HepG2 (cell line): Measurements from ENCODE around the gene UNC93A. TPM values are rescaled to one million over a fixed set of nuclear protein-coding genes. Genes with fewer than 3 reads are reported as not detected.

Experiments used
- ARNTL ChIP-seq: sonication (generic); formaldehyde crosslinking; IDR thresholded peaks from 2 replicates; pipeline ENCODE4 v1.4.0; 2020; ENCODE audit warnings: mild to moderate bottlenecking, missing genetic modification reagents
- FOXK1 ChIP-seq: sonication (generic); formaldehyde crosslinking; IDR thresholded peaks from 2 replicates; pipeline ENCODE4 v1.4.0; 2020; ENCODE audit warnings: low read depth, missing genetic modification reagents, borderline replicate concordance
- FOXK2 ChIP-seq: fragments of 450-650 bp; IDR thresholded peaks from 2 replicates; pipeline ENCODE4 v1.6.1; 2016
- GABPB1 ChIP-seq: IDR thresholded peaks from 2 replicates; pipeline ENCODE4 v1.6.1; 2016; ENCODE audit warnings: mild to moderate bottlenecking, missing genetic modification reagents, moderate library complexity, missing compliant biosample characterization
- HMGA1 ChIP-seq: sonication (generic); formaldehyde crosslinking; conservative IDR thresholded peaks from 2 replicates; pipeline ENCODE4 v1.4.0; 2020; ENCODE audit warnings: missing genetic modification reagents
- KAT7 ChIP-seq: IDR thresholded peaks from 2 replicates; pipeline ENCODE4 v1.6.1; 2018; ENCODE audit warnings: borderline replicate concordance, missing compliant biosample characterization
- MED1 ChIP-seq: sonication (generic); formaldehyde crosslinking; IDR thresholded peaks from 2 replicates; pipeline ENCODE4 v1.4.0; 2020; ENCODE audit warnings: missing genetic modification reagents
- RAD21 ChIP-seq: fragments of 450-650 bp; formaldehyde crosslinking; IDR thresholded peaks from 2 replicates; pipeline ENCODE4 v1.5.0; 2020; ENCODE audit warnings: mild to moderate bottlenecking
- SCMH1 ChIP-seq: sonication (generic); formaldehyde crosslinking; IDR thresholded peaks from 2 replicates; pipeline ENCODE4 v1.9.0; 2021; ENCODE audit warnings: missing genetic modification reagents, mild to moderate bottlenecking, borderline replicate concordance
- SMC3 ChIP-seq: IDR thresholded peaks from 2 replicates; pipeline ENCODE4 v1.6.1; 2011; ENCODE audit warnings: low read length, improper control_type of control experiment
- YEATS2 ChIP-seq: sonication (generic); formaldehyde crosslinking; IDR thresholded peaks from 2 replicates; pipeline ENCODE4 v1.4.0; 2020; ENCODE audit warnings: missing genetic modification reagents, borderline replicate concordance
- ZFP82 ChIP-seq: sonication (generic); formaldehyde crosslinking; IDR thresholded peaks from 2 replicates; pipeline ENCODE4 v1.5.1; 2020; ENCODE audit warnings: mild to moderate bottlenecking, missing genetic modification reagents, borderline replicate concordance
- ZNF30 ChIP-seq: sonication (generic); formaldehyde crosslinking; IDR thresholded peaks from 2 replicates; pipeline ENCODE4 v1.5.0; 2020; ENCODE audit warnings: mild to moderate bottlenecking, missing genetic modification reagents
- ZNF414 ChIP-seq: sonication (generic); formaldehyde crosslinking; IDR thresholded peaks from 2 replicates; pipeline ENCODE4 v1.5.0; 2020; ENCODE audit warnings: missing genetic modification reagents
- ZNF441 ChIP-seq: sonication (generic); formaldehyde crosslinking; IDR thresholded peaks from 2 replicates; pipeline ENCODE4 v1.7.0; 2021; ENCODE audit warnings: missing genetic modification reagents, borderline replicate concordance
- polyA plus RNA-seq, 8 experiments: library from polyadenylated mRNA; depleted of rRNA in 3 of 8; stranded (reverse) in 7 of 8; unstranded in 1 of 8; fragments of >200 nt; fragmentation: Illumina TruSeq in 4 of 8; extraction: Trizol in 4 of 8; gene quantifications; 2 replicates each; pipeline versions ENCODE4 v1.2.1 to v1.2.3, GENCODE V29; 2011 to 2016; ENCODE audit warnings: low read depth in 4 of 8, missing spikeins in 1 of 8, mixed read lengths in 1 of 8; ENCODE audit not compliant: insufficient read depth in 1 of 8
- total RNA-seq, 5 experiments: library from RNA; depleted of rRNA; stranded (reverse); fragments of >200 nt; fragmentation: Illumina TruSeq; extraction: Trizol; gene quantifications; 2 replicates each; pipeline ENCODE4 v1.2.3, GENCODE V29; 2016; ENCODE audit warnings: low read depth in 1 of 5
- TF ChIP-seq, protein P1 (sequence below): sonication (generic); formaldehyde crosslinking; IDR thresholded peaks from 2 replicates; pipeline ENCODE4 v1.4.0; 2020; ENCODE audit warnings: mild to moderate bottlenecking, missing genetic modification reagents
- TF ChIP-seq, protein P2 (sequence below): sonication (generic); formaldehyde crosslinking; IDR thresholded peaks from 2 replicates; pipeline ENCODE4 v1.4.0; 2020; ENCODE audit warnings: missing genetic modification reagents, borderline replicate concordance
- TF ChIP-seq, protein P3 (sequence below): sonication (generic); formaldehyde crosslinking; IDR thresholded peaks from 2 replicates; pipeline ENCODE4 v1.8.0; 2022; ENCODE audit warnings: missing genetic modification reagents, low read depth, mild to moderate bottlenecking, borderline replicate concordance
- TF ChIP-seq, protein P4 (sequence below): sonication (generic); formaldehyde crosslinking; IDR thresholded peaks from 2 replicates; pipeline ENCODE4 v1.4.0; 2020; ENCODE audit warnings: mild to moderate bottlenecking, missing genetic modification reagents, borderline replicate concordance

Gene UNC93A
- total and polyA plus RNA-seq, 2 of the 13 experiments (the other 11 are each of a cell fraction or from before 2014, with no cell fraction given): 11.0 to 42.7 TPM

- TF ChIP-seq, protein P1, sequence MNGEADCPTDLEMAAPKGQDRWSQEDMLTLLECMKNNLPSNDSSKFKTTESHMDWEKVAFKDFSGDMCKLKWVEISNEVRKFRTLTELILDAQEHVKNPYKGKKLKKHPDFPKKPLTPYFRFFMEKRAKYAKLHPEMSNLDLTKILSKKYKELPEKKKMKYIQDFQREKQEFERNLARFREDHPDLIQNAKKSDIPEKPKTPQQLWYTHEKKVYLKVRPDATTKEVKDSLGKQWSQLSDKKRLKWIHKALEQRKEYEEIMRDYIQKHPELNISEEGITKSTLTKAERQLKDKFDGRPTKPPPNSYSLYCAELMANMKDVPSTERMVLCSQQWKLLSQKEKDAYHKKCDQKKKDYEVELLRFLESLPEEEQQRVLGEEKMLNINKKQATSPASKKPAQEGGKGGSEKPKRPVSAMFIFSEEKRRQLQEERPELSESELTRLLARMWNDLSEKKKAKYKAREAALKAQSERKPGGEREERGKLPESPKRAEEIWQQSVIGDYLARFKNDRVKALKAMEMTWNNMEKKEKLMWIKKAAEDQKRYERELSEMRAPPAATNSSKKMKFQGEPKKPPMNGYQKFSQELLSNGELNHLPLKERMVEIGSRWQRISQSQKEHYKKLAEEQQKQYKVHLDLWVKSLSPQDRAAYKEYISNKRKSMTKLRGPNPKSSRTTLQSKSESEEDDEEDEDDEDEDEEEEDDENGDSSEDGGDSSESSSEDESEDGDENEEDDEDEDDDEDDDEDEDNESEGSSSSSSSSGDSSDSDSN (CRISPR knock-in tag): no peak
- TF ChIP-seq ZNF441 (CRISPR knock-in tag) (peak; percentile 37; the same call in 1 of the 2 replicates), HMGA1 (CRISPR knock-in tag) (no peak), RAD21 (CRISPR knock-in tag) (peak; percentile 15; the same call in 1 of the 2 replicates), GABPB1 (CRISPR knock-in tag) (peak; percentile 48; the same call in 1 of the 2 replicates), ZFP82 (CRISPR knock-in tag) (0 out of 2 replicates have a peak, but pooled peaks have one; percentile 25), ZNF30 (CRISPR knock-in tag) (no peak), MED1 (CRISPR knock-in tag) (peak; percentile 100), FOXK2 (peak; percentile 90), ZNF414 (peak; percentile 54; the same call in 1 of the 2 replicates), KAT7 (CRISPR knock-in tag) (no peak), FOXK1 (peak; percentile 99), SMC3 (peak; percentile 57), ARNTL (CRISPR knock-in tag) (peak; percentile 93), SCMH1 (CRISPR knock-in tag) (no peak), YEATS2 (CRISPR knock-in tag) (peak; percentile 71; the same call in 1 of the 2 replicates)
- TF ChIP-seq, protein P2, sequence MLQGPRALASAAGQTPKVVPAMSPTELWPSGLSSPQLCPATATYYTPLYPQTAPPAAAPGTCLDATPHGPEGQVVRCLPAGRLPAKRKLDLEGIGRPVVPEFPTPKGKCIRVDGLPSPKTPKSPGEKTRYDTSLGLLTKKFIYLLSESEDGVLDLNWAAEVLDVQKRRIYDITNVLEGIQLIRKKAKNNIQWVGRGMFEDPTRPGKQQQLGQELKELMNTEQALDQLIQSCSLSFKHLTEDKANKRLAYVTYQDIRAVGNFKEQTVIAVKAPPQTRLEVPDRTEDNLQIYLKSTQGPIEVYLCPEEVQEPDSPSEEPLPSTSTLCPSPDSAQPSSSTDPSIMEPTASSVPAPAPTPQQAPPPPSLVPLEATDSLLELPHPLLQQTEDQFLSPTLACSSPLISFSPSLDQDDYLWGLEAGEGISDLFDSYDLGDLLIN (CRISPR knock-in tag): 0 out of 2 replicates have a peak, but pooled peaks have one; percentile 12
- TF ChIP-seq, protein P3, sequence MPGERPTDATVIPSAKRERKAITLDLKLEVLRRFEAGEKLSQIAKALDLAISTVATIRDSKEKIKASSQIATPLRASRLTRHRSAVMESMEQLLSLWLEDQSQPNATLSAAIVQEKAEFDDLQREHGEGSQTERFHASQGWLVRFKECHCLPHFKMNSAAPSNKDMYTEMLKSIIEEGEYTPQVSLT (CRISPR knock-in tag): peak; percentile 64; the same call in 1 of the 2 replicates
- TF ChIP-seq, protein P4, sequence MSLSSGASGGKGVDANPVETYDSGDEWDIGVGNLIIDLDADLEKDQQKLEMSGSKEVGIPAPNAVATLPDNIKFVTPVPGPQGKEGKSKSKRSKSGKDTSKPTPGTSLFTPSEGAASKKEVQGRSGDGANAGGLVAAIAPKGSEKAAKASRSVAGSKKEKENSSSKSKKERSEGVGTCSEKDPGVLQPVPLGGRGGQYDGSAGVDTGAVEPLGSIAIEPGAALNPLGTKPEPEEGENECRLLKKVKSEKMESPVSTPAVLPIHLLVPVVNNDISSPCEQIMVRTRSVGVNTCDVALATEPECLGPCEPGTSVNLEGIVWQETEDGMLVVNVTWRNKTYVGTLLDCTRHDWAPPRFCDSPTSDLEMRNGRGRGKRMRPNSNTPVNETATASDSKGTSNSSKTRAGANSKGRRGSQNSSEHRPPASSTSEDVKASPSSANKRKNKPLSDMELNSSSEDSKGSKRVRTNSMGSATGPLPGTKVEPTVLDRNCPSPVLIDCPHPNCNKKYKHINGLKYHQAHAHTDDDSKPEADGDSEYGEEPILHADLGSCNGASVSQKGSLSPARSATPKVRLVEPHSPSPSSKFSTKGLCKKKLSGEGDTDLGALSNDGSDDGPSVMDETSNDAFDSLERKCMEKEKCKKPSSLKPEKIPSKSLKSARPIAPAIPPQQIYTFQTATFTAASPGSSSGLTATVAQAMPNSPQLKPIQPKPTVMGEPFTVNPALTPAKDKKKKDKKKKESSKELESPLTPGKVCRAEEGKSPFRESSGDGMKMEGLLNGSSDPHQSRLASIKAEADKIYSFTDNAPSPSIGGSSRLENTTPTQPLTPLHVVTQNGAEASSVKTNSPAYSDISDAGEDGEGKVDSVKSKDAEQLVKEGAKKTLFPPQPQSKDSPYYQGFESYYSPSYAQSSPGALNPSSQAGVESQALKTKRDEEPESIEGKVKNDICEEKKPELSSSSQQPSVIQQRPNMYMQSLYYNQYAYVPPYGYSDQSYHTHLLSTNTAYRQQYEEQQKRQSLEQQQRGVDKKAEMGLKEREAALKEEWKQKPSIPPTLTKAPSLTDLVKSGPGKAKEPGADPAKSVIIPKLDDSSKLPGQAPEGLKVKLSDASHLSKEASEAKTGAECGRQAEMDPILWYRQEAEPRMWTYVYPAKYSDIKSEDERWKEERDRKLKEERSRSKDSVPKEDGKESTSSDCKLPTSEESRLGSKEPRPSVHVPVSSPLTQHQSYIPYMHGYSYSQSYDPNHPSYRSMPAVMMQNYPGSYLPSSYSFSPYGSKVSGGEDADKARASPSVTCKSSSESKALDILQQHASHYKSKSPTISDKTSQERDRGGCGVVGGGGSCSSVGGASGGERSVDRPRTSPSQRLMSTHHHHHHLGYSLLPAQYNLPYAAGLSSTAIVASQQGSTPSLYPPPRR (CRISPR knock-in tag): peak; percentile 99
These were observed 50.8 kb downstream of the UNC93A start (continued) for GRCh38 chr6:167341665-167342655.
